Spleen (tissue), 7 donors: ENCODE results near the gene PPP2R5B.

Experiments used
- POLR2A ChIP-seq, 3 donors: fragments of 450-650 bp; IDR thresholded peaks; one replicate each; pipeline ENCODE4 v1.5.1; 2017; ENCODE audit warnings: antibody characterized with exemption in 3 of 3, mild to moderate bottlenecking in 1 of 3
- TF ChIP-seq, protein P1 (sequence below), 11 experiments: fragments of 200-600 bp in 7 of 11; fragments of 450-650 bp in 4 of 11; sonication (generic) in 4 of 11; IDR thresholded peaks in 8 of 11; conservative IDR thresholded peaks in 3 of 11; 1 replicate in 7 of 11; 2 replicates in 4 of 11; pipeline versions ENCODE4 v1.4.0 to v1.8.0; 2016 to 2021; ENCODE audit warnings: antibody characterized with exemption in 11 of 11, inconsistent platforms in 4 of 11, mild to moderate bottlenecking in 1 of 11
- donor health status: DM: no; HTN: no; CAD: no; lungs with moderate emphysema.
- donor health status: DM: no; HTN: no; CAD: no.
- donor health status: DM: no; HTN: no; CAD: no.

DNA sequence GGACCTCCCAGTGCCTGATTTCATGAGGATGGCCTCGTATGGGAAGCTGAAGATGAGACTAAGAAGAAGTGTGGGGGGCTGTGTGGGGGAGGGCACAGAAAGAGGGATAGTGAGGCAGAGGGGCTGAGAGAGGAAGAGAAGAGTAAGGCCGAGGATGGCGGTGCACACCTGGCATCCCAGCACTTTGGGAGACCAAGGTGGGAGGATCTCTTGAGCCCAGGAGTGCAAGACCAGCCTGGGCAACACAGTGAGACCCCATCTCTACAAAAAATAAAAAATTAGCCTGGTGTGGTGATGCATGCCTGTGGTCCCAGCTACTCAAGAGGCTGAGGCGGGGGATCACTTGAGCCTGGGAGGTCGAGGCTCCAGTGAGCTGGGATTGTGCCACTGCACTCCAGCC, 32.6 kb upstream of the PPP2R5B start:
- TF ChIP-seq POLR2A (IDR thresholded peaks at IDR 0.05) = no peak
- TF ChIP-seq, protein P1, sequence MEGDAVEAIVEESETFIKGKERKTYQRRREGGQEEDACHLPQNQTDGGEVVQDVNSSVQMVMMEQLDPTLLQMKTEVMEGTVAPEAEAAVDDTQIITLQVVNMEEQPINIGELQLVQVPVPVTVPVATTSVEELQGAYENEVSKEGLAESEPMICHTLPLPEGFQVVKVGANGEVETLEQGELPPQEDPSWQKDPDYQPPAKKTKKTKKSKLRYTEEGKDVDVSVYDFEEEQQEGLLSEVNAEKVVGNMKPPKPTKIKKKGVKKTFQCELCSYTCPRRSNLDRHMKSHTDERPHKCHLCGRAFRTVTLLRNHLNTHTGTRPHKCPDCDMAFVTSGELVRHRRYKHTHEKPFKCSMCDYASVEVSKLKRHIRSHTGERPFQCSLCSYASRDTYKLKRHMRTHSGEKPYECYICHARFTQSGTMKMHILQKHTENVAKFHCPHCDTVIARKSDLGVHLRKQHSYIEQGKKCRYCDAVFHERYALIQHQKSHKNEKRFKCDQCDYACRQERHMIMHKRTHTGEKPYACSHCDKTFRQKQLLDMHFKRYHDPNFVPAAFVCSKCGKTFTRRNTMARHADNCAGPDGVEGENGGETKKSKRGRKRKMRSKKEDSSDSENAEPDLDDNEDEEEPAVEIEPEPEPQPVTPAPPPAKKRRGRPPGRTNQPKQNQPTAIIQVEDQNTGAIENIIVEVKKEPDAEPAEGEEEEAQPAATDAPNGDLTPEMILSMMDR (IDR thresholded peaks at IDR 0.05 in 8 of 11, conservative IDR thresholded peaks at IDR 0.05 in 3 of 11) = no peak
